CD14-positive monocyte (primary cell): ENCODE data around the gene SPEF2. TPM values are rescaled to one million over a fixed set of nuclear protein-coding genes. Genes with fewer than 3 reads are reported as not detected.

Source experiments
- DNase-seq, 3 donors: peaks; one replicate each; pipeline ENCODE4 v3.0.0-alpha.2; 2011 to 2022
- H2AFZ ChIP-seq: 2 replicates; pipeline ENCODE4 v1.6.0; 2012; ENCODE audit warnings: mild to moderate bottlenecking, low read depth, low read length, inconsistent platforms; ENCODE audit not compliant: insufficient read depth, poor library complexity, severe bottlenecking
- H3K27ac ChIP-seq, 2 donors: 1 replicate in 1 of 2; 2 replicates in 1 of 2; pipeline ENCODE4 v1.5.1; 2012 to 2013; ENCODE audit warnings: low read length in 2 of 2, control low read depth in 1 of 2, inconsistent platforms in 1 of 2, low read depth in 1 of 2, mild to moderate bottlenecking in 1 of 2
- H3K27me3 ChIP-seq, 2 donors: one replicate each; pipeline versions ENCODE4 v1.6.0 to v1.6.1; 2011 to 2013; ENCODE audit warnings: low read length in 2 of 2; ENCODE audit not compliant: control insufficient read depth in 2 of 2, insufficient read depth in 2 of 2
- H3K36me3 ChIP-seq, 2 donors: replicated peaks in 1 of 2; 1 replicate in 1 of 2; 2 replicates in 1 of 2; pipeline versions ENCODE4 v1.5.1 to v1.6.1; 2012 to 2013; ENCODE audit warnings: low read length in 2 of 2, control low read depth in 1 of 2, inconsistent platforms in 1 of 2, mild to moderate bottlenecking in 1 of 2; ENCODE audit not compliant: insufficient read depth in 2 of 2, control insufficient read depth in 1 of 2
- H3K4me1 ChIP-seq, 2 donors: 1 replicate in 1 of 2; 2 replicates in 1 of 2; pipeline versions ENCODE4 v1.5.1 to v1.6.1; 2012 to 2013; ENCODE audit warnings: low read length in 2 of 2, control low read depth in 1 of 2, inconsistent platforms in 1 of 2, mild to moderate bottlenecking in 1 of 2, moderate library complexity in 1 of 2; ENCODE audit not compliant: insufficient read depth in 2 of 2, control insufficient read depth in 1 of 2
- H3K4me2 ChIP-seq: replicated peaks from 2 replicates; pipeline ENCODE3; 2012; ENCODE audit warnings: low read length, moderate library complexity, mild to moderate bottlenecking; ENCODE audit not compliant: poor library complexity, severe bottlenecking; ENCODE audit errors: extremely low read depth
- H3K4me3 ChIP-seq, 3 experiments: fragments of 200-600 bp in 1 of 3; sonication (generic) in 1 of 3; replicated peaks in 1 of 3; 1 replicate in 2 of 3; 2 replicates in 1 of 3; pipeline ENCODE4 v1.5.1; 2011 to 2013; ENCODE audit warnings: low read length in 3 of 3, mild to moderate bottlenecking in 3 of 3, control low read depth in 2 of 3, low read depth in 2 of 3, inconsistent platforms in 1 of 3, moderate library complexity in 1 of 3
- H3K79me2 ChIP-seq: 2 replicates; pipeline ENCODE4 v1.6.0; 2012; ENCODE audit warnings: mild to moderate bottlenecking, control low read depth, inconsistent platforms, low read length, moderate library complexity; ENCODE audit not compliant: insufficient read depth
- H3K9ac ChIP-seq: 2 replicates; pipeline ENCODE4 v1.6.0; 2017; ENCODE audit warnings: low read length, mild to moderate bottlenecking; ENCODE audit not compliant: insufficient read depth, poor library complexity, severe bottlenecking
- H3K9me3 ChIP-seq, 2 donors: replicated peaks in 1 of 2; 1 replicate in 1 of 2; 2 replicates in 1 of 2; pipeline versions ENCODE4 v1.5.1 to v1.6.1; 2012 to 2013; ENCODE audit warnings: low read length in 2 of 2, control low read depth in 1 of 2; ENCODE audit not compliant: control insufficient read depth in 1 of 2, insufficient read depth in 1 of 2
- H4K20me1 ChIP-seq: 2 replicates; pipeline ENCODE4 v1.6.0; 2012; ENCODE audit warnings: mild to moderate bottlenecking, low read length, control low read depth, moderate library complexity; ENCODE audit not compliant: insufficient read depth
- H3K27ac Mint-ChIP-seq, 7 donors: one replicate each; pipeline ENCODE4 v1.8.0; 2020; ENCODE audit warnings: mild to moderate bottlenecking in 7 of 7, mixed read lengths in 7 of 7, moderate library complexity in 6 of 7, inconsistent platforms in 2 of 7
- H3K27me3 Mint-ChIP-seq, 3 donors: one replicate each; pipeline ENCODE4 v1.8.0; 2021 to 2022; ENCODE audit warnings: low read depth in 3 of 3, mild to moderate bottlenecking in 3 of 3, mixed read lengths in 3 of 3, moderate library complexity in 3 of 3, inconsistent platforms in 1 of 3
- H3K36me3 Mint-ChIP-seq, 2 donors: one replicate each; pipeline ENCODE4 v1.8.0; 2020; ENCODE audit warnings: mixed read lengths in 2 of 2, inconsistent platforms in 1 of 2, mild to moderate bottlenecking in 1 of 2
- H3K4me1 Mint-ChIP-seq: one replicate; pipeline ENCODE4 v1.8.0; 2020; ENCODE audit warnings: mild to moderate bottlenecking, mixed read lengths
- H3K4me3 Mint-ChIP-seq, 2 donors: one replicate each; pipeline ENCODE4 v1.8.0; 2020; ENCODE audit warnings: mild to moderate bottlenecking in 2 of 2, mixed read lengths in 2 of 2, moderate library complexity in 1 of 2
- H3K9me3 Mint-ChIP-seq, 7 donors: one replicate each; pipeline ENCODE4 v1.8.0; 2020 to 2022; ENCODE audit warnings: mixed read lengths in 7 of 7, mild to moderate bottlenecking in 6 of 7, moderate library complexity in 6 of 7, inconsistent platforms in 2 of 7
- WGBS: methylation state at CpG from one replicate; pipeline ENCODE4 v1.1.5; 2013; ENCODE audit warnings: missing lambda C conversion rate; ENCODE audit not compliant: insufficient coverage; 5-methylcytosine and 5-hydroxymethylcytosine counted together
- intact Hi-C, 2 donors: fragments of 100-400 bp; cut with micrococcal nuclease; formaldehyde crosslinking; loops; one replicate each; pipeline versions ENCODE4 v1.15.0 to v1.15.1; 2023
- polyA plus RNA-seq, 3 donors: library from polyadenylated mRNA; depleted of rRNA in 1 of 3; unstranded in 2 of 3; stranded (reverse) in 1 of 3; fragments of 300-500 nt in 2 of 3; fragments of >200 nt in 1 of 3; fragmentation: Illumina TruSeq in 2 of 3; gene quantifications; 1 replicate in 2 of 3; 2 replicates in 1 of 3; pipeline ENCODE4 v1.2.3, GENCODE V29; 2012 to 2021
- TF ChIP-seq, protein P1 (sequence below): fragments of 200-600 bp; IDR thresholded peaks from one replicate; pipeline ENCODE4 v1.8.0; 2022; ENCODE audit warnings: antibody characterized with exemption, mild to moderate bottlenecking

SPEF2 gene
- polyA plus RNA-seq, 3 donors, result 0.46 to 0.96 (median 0.48) TPM

GRCh38 chr5:35788724-35789123 is 171.1 kb downstream of the SPEF2 start:
- no peak for DNase-seq
- Mint-ChIP-seq H3K27me3 (peaks cover 0 to 2% (median 0%) of the 10 kb centered on the region in 3 donors), H3K36me3 (peaks cover 0 to 3% of the 10 kb centered on the region in 2 donors), H3K4me1 (peaks cover 8% of the 10 kb centered on the region), H3K4me3 (no peak overlapping the region), H3K27ac (no peak overlapping the region), H3K9me3 (peaks cover 0 to 4% (median 0%) of the 10 kb centered on the region in 7 donors)
- intact Hi-C loops, result no loop called here
- Histone ChIP-seq H3K36me3 (no peaks in the 10 kb centered on the region), H4K20me1 (no peaks in the 10 kb centered on the region), H3K4me1 (no peaks in the 10 kb centered on the region), H3K27ac (no peak overlapping the region), H3K27me3 (no peaks in the 10 kb centered on the region), H3K79me2 (no peaks in the 10 kb centered on the region), H2AFZ (no peak overlapping the region), H3K4me3 (no peak overlapping the region), H3K9ac (no peak overlapping the region), H3K9me3 (no peaks in the 10 kb centered on the region), H3K4me2 (no peak overlapping the region)
- 93% methylated on average over 2 of the region's 4 CpGs for WGBS
- TF ChIP-seq, protein P1, sequence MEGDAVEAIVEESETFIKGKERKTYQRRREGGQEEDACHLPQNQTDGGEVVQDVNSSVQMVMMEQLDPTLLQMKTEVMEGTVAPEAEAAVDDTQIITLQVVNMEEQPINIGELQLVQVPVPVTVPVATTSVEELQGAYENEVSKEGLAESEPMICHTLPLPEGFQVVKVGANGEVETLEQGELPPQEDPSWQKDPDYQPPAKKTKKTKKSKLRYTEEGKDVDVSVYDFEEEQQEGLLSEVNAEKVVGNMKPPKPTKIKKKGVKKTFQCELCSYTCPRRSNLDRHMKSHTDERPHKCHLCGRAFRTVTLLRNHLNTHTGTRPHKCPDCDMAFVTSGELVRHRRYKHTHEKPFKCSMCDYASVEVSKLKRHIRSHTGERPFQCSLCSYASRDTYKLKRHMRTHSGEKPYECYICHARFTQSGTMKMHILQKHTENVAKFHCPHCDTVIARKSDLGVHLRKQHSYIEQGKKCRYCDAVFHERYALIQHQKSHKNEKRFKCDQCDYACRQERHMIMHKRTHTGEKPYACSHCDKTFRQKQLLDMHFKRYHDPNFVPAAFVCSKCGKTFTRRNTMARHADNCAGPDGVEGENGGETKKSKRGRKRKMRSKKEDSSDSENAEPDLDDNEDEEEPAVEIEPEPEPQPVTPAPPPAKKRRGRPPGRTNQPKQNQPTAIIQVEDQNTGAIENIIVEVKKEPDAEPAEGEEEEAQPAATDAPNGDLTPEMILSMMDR, result no peak

DNA sequence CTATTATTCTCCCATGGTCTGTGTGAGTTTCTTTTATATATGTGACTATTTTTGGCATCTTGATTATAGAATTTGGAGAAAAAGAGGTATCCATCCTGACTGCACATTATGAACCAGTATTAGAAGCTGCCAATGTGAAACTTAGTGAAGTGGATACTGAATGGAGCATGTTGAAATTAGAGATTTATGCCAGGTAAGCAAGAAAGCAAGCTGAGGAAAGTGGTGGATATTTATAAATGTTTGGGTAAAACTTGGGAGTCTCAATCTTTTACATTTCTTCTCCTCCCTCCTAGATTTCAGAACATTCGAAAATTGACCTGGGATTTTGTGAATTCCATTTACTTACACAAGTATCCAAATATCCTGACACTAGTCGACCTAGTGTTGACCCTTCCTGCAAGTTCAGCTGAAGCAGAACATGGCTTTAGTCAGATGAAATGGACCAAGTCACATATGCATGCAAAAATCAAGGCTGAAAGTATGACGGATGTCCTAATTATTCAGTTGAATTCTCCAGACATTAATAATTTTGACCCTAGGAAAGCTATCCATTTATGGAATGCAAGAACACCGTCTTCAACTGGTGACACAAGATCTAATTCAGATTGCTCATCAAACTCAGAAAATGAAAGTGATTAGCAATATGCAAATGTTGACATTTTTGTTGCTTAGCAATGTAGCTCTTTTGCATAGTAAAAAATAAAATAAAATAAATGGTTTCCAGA is 172.2 kb downstream of the SPEF2 start:
- intact Hi-C loops, result no loop called here
- H3K4me1 Mint-ChIP-seq, result peaks cover 5% of the 10 kb centered on the region
- WGBS, result 74% methylated on average over 2 of the region's 4 CpGs

More for the DNA sequence above, 172.2 kb downstream of the SPEF2 start:
- Histone ChIP-seq H2AFZ (no peak overlapping the region), H3K4me3 (no peak overlapping the region), H3K9me3 (no peaks in the 10 kb centered on the region), H3K9ac (no peak overlapping the region), H3K27me3 (no peaks in the 10 kb centered on the region), H3K4me2 (no peak overlapping the region), H3K79me2 (no peaks in the 10 kb centered on the region), H4K20me1 (no peaks in the 10 kb centered on the region), H3K4me1 (no peaks in the 10 kb centered on the region), H3K36me3 (no peaks in the 10 kb centered on the region), H3K27ac (no peak overlapping the region)
- DNase-seq, result no peak
- H3K4me3 Mint-ChIP-seq, result no peak overlapping the region
- no peaks in the 10 kb centered on the region for H3K9me3 Mint-ChIP-seq
- peaks cover 0 to 3% of the 10 kb centered on the region in 2 donors for H3K36me3 Mint-ChIP-seq
- TF ChIP-seq, protein P1, result no peak
- H3K27me3 Mint-ChIP-seq, result no peaks in the 10 kb centered on the region
- no peak overlapping the region for H3K27ac Mint-ChIP-seq
